ENCODE data around the gene SOCS6. TPM values are rescaled to one million over a fixed set of nuclear protein-coding genes. Genes with fewer than 3 reads are reported as not detected.

SOCS6 gene
- total RNA-seq, 1 experiment from 2014 or later: 53.4 TPM

DNA sequence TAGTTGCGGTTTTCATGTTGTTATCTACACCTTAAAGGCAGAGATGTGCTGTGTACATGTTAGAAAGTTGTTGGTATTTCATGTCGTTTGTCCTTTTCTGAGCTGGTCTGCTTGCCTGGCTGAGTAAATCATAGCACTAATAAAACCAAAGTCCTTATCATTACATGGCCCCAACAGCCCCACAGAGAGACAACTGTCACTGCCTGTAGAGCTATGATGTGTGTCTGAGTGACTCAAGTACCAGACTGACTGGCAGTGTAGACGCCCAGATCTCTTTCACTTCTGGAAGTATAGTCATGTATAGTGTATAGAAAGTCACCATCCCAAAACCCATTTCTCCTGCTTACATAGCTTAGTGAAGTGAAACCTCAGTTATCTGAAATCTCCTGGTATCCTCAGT lies 4.3 kb downstream of the SOCS6 start:
- ATAC-seq (peak; percentile 23), DNase-seq (ENCODE audit: low read depth, low spot score) (no peak)
- BruUV-seq (replicated peaks): no TSS peak
- peak overlapping the region in 1 of 2 experiments; percentile 25; a peak in 2 of 4 replicates for H3K4me3 ChIP-seq (replicated peaks in 1 of 2; ENCODE audit: low read depth in 1 of 2, low read length in 2 of 2)
- ChIA-PET POLR2A (no interaction called here), CTCF (no interaction called here), RAD21 (ENCODE audit: low non-redundant PET in 1 of 2, low total read pairs in 2 of 2, uncharacterized antibody in 2 of 2, unreplicated experiment in 2 of 2) (interaction anchor here in 1 of 2 experiments (0.7 to 0.9 kb wide), 2 partner anchors 140 to 141 kb away, joined by 3 read pairs; no protein-coding TSS in a partner anchor)
- no peaks in the 10 kb centered on the region for H3K9me2 ChIP-seq (ENCODE audit: insufficient read depth)
- peaks cover 90% of the 10 kb centered on the region for H3K79me2 ChIP-seq (ENCODE audit: insufficient read depth, low read length)
- H3K36me3 ChIP-seq (ENCODE audit: control insufficient read depth in 1 of 2, insufficient read depth in 2 of 2, low read length in 2 of 2): peaks cover 0 to 15% of the 10 kb centered on the region in 2 experiments; a peak in 1 of 4 replicates
- peak overlapping the region; percentile 81 for H3K4me2 ChIP-seq (ENCODE audit: low read length)
- TF ChIP-seq CEBPB (IDR thresholded peaks at IDR 0.05; ENCODE audit: low read depth) (no peak), ELF1 (IDR thresholded peaks at IDR 0.05; ENCODE audit: borderline replicate concordance, low read depth) (no peak), ZFX (IDR thresholded peaks at IDR 0.05) (no peak), SP1 (IDR thresholded peaks at IDR 0.05; ENCODE audit: low read depth) (no peak), JUND (IDR thresholded peaks at IDR 0.05) (no peak), CBX3 (IDR thresholded peaks at IDR 0.05; ENCODE audit: low read depth) (no peak), TCF7L2 (IDR thresholded peaks at IDR 0.05; ENCODE audit: borderline replicate concordance, extremely low read depth, insufficient read depth, insufficient read length) (no peak), ZNF274 (IDR thresholded peaks at IDR 0.05; ENCODE audit: low read depth, low read length) (no peak), EZH2 (IDR thresholded peaks at IDR 0.05) (no peak), FOSL1 (IDR thresholded peaks at IDR 0.05; ENCODE audit: low read depth) (no peak), POLR2AphosphoS5 (IDR thresholded peaks at IDR 0.05; ENCODE audit: low read depth, low read length) (no peak), EGR1 (IDR thresholded peaks at IDR 0.05; ENCODE audit: low read depth) (no peak), RAD21 (IDR thresholded peaks at IDR 0.05; ENCODE audit: low read depth) (no peak), POLR2A (IDR thresholded peaks at IDR 0.05; ENCODE audit: borderline replicate concordance, extremely low read depth, insufficient read depth, insufficient read length) (no peak), SIN3A (IDR thresholded peaks at IDR 0.05; ENCODE audit: low read depth) (no peak)
- TF ChIP-seq, protein P1, sequence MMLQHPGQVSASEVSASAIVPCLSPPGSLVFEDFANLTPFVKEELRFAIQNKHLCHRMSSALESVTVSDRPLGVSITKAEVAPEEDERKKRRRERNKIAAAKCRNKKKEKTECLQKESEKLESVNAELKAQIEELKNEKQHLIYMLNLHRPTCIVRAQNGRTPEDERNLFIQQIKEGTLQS (IDR thresholded peaks at IDR 0.05): no peak
- TF ChIP-seq, protein P2, sequence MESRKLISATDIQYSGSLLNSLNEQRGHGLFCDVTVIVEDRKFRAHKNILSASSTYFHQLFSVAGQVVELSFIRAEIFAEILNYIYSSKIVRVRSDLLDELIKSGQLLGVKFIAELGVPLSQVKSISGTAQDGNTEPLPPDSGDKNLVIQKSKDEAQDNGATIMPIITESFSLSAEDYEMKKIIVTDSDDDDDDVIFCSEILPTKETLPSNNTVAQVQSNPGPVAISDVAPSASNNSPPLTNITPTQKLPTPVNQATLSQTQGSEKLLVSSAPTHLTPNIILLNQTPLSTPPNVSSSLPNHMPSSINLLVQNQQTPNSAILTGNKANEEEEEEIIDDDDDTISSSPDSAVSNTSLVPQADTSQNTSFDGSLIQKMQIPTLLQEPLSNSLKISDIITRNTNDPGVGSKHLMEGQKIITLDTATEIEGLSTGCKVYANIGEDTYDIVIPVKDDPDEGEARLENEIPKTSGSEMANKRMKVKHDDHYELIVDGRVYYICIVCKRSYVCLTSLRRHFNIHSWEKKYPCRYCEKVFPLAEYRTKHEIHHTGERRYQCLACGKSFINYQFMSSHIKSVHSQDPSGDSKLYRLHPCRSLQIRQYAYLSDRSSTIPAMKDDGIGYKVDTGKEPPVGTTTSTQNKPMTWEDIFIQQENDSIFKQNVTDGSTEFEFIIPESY (IDR thresholded peaks at IDR 0.05; ENCODE audit: extremely low read depth, insufficient replicate concordance, low read length): no peak
- TF ChIP-seq, protein P3, sequence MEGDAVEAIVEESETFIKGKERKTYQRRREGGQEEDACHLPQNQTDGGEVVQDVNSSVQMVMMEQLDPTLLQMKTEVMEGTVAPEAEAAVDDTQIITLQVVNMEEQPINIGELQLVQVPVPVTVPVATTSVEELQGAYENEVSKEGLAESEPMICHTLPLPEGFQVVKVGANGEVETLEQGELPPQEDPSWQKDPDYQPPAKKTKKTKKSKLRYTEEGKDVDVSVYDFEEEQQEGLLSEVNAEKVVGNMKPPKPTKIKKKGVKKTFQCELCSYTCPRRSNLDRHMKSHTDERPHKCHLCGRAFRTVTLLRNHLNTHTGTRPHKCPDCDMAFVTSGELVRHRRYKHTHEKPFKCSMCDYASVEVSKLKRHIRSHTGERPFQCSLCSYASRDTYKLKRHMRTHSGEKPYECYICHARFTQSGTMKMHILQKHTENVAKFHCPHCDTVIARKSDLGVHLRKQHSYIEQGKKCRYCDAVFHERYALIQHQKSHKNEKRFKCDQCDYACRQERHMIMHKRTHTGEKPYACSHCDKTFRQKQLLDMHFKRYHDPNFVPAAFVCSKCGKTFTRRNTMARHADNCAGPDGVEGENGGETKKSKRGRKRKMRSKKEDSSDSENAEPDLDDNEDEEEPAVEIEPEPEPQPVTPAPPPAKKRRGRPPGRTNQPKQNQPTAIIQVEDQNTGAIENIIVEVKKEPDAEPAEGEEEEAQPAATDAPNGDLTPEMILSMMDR (IDR thresholded peaks at IDR 0.05 in 2 of 3, conservative IDR thresholded peaks at IDR 0.05 in 1 of 3; ENCODE audit: borderline replicate concordance in 1 of 3, insufficient read depth in 1 of 3, low read depth in 2 of 3, low read length in 2 of 3): no peak
- H3K27me3 ChIP-seq (ENCODE audit: insufficient read depth, low read length): no peaks in the 10 kb centered on the region
- no peaks in the 10 kb centered on the region for H3K9me3 ChIP-seq (ENCODE audit: control insufficient read depth in 1 of 2, insufficient read depth in 1 of 2, low read depth in 1 of 2, low read length in 2 of 2)
- peak overlapping the region; percentile 99 for H3K27ac ChIP-seq (ENCODE audit: low read depth, low read length)
- H3K9ac ChIP-seq (ENCODE audit: low read length): peak overlapping the region; percentile 93
- peaks cover 59 to 76% of the 10 kb centered on the region in 2 experiments for H3K4me1 ChIP-seq (ENCODE audit: control insufficient read depth in 1 of 2, insufficient read depth in 2 of 2, low read length in 2 of 2)
- no peak overlapping the region for H2AFZ ChIP-seq (ENCODE audit: low read depth, low read length, poor library complexity, severe bottlenecking)
- intact Hi-C loops (cut with micrococcal nuclease): loop anchor here (5.0 kb wide), 1 partner anchor 111 kb away; no protein-coding TSS in a partner anchor
- no peaks in the 10 kb centered on the region; the same call in 1 of the 2 replicates for H4K20me1 ChIP-seq (ENCODE audit: insufficient read depth)

All from HCT116 (cell line).